Central memory CD8-positive, alpha-beta T cell (primary cell): ENCODE measurements around the gene MBD4.
"Not testable (repeated sequence)": the region's sequence is repeated elsewhere in the genome, so short reads cannot be mapped to it uniquely, and the experiment has no call there.

Source experiments
- ATAC-seq: fragments of 150-1000 bp; cut with Tn5 transposase; replicated peaks from 2 replicates; pipeline ENCODE4 v1.10.0; 2022; ENCODE audit warnings: mild to moderate bottlenecking, moderate FRiP score, moderate number of reproducible peaks; ENCODE audit not compliant: poor library complexity, severe bottlenecking; ENCODE audit errors: extremely low read depth
- DNase-seq, 2 donors: peaks; one replicate each; pipeline ENCODE4 v3.0.0; 2021; ENCODE audit warnings: low spot score in 2 of 2
- H3K27ac Mint-ChIP-seq: one replicate; pipeline ENCODE4 v1.8.0; 2022; ENCODE audit warnings: low read depth, mild to moderate bottlenecking, moderate library complexity, mixed read lengths
- H3K27me3 Mint-ChIP-seq: one replicate; pipeline ENCODE4 v1.8.0; 2022; ENCODE audit warnings: mixed read lengths
- H3K36me3 Mint-ChIP-seq: one replicate; pipeline ENCODE4 v1.8.0; 2022; ENCODE audit warnings: mild to moderate bottlenecking, moderate library complexity, mixed read lengths; ENCODE audit not compliant: insufficient read depth
- H3K4me1 Mint-ChIP-seq: one replicate; pipeline ENCODE4 v1.8.0; 2022; ENCODE audit warnings: mixed read lengths
- H3K4me3 Mint-ChIP-seq: one replicate; pipeline ENCODE4 v1.8.0; 2022; ENCODE audit warnings: mild to moderate bottlenecking, moderate library complexity, mixed read lengths
- H3K9me3 Mint-ChIP-seq: one replicate; pipeline ENCODE4 v1.8.0; 2022; ENCODE audit warnings: mixed read lengths

Gene MBD4

DNA sequence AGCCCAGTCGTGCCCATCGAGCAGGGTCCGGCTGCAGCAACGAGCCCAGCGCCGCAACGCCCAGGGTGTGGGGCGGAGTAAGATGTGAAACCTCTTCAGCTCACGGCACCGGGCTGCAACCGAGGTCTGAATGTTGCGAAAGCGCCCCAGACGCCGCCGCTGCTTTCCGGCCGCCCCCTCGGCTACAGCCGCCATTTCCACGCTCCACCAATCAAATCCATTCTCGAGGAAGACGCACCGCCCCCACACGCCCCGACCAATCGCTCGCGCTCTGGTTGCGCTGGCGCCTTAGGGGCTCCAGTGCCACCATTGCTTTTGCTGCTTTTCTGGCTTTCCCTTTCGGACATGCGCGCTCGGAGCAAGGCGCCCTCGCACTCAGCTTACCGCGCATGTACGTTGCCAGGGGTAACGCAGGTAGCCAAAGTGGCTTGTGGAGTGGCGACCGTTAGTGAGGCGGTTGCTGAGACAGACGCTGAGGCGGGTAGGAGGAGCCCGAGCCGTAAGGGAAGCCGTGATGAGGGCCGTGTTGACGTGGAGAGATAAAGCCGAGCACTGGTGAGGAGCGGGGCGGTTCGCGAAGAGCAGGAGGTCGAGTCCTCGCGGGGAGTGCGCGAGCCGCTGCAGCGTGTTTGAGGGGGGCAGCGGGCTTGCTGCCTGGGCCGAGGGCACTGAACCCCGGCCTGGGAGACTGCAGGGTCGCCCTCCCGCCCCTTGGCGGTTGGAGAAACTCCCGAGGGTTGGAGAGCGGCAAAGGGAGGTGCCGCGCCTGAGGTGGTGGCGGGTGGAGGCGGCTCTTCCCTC is at the start of gene MBD4, which contains the start of gene IFT122:
MBD4 (minus strand) TSS at position 132 of the 801 bp plus-strand sequence; CDS start at position 17, 115 bp downstream.
IFT122 (plus strand) TSS at position 408 of the 801 bp plus-strand sequence; CDS start at position 515, 107 bp downstream.
- Mint-ChIP-seq H3K36me3 (peaks cover 32% of the 10 kb centered on the region), H3K4me3 (peak within 1 kb of the TSS; percentile 83), H3K4me1 (peaks cover 62% of the 10 kb centered on the region)

DNA sequence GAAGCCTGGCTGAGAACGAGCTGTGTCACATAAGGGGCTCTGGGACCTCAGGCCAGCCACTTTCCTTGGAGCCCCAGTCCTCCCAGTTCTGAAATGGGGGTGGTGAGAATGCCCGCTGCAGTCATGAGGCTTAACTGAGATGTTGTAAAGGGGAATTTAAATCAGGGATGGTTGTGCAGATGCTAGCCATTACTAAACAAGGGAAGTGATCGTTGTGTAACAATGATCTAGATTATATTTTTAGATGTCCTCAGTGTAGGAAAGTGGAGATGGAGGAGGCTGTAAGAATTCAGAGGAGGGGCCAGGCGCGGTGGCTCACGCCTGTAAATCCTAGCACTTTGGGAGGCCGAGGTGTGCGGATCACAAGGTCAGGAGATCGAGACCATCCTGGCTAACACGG is 49.5 kb upstream of the MBD4 start:
- not testable (repeated sequence) for DNase-seq, H3K27ac Mint-ChIP-seq, H3K9me3 Mint-ChIP-seq, H3K27me3 Mint-ChIP-seq, ATAC-seq, H3K4me3 Mint-ChIP-seq, H3K4me1 Mint-ChIP-seq, H3K36me3 Mint-ChIP-seq

More for the DNA sequence above, at the start of gene MBD4, which contains the start of gene IFT122:
- DNase-seq (peak; percentile 97 to 99), ATAC-seq (peak; percentile 84)
- H3K27ac Mint-ChIP-seq: peak within 1 kb of the TSS; percentile 94
- H3K27me3 Mint-ChIP-seq: no peaks in the 10 kb centered on the region
- no peaks in the 10 kb centered on the region for H3K9me3 Mint-ChIP-seq

DNA sequence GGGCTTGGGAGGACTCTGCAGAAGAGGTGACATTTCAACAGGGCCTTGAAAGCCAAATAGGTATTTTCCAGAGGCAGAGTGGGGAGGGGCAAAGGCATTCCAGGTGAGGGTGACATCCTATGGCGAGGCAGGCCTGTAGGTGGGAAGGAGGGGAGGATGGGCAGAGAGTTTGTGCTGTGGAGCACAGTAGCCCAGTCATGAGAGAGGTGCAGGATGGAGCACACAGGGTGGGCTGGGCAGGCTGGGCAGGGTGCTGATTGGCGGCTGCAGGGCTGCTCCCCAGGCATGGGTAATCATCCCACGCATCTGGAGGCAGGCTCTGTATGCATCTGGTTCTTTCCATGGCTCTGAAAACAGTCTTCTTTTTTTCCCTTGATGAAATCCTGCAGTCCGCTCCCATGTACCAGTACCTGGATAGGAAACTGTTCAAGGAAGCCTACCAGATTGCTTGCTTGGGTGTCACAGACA is 48.2 kb upstream of the MBD4 start:
- not testable (repeated sequence) for H3K36me3 Mint-ChIP-seq, ATAC-seq, H3K9me3 Mint-ChIP-seq, H3K27me3 Mint-ChIP-seq, H3K27ac Mint-ChIP-seq, H3K4me1 Mint-ChIP-seq, H3K4me3 Mint-ChIP-seq, DNase-seq

DNA sequence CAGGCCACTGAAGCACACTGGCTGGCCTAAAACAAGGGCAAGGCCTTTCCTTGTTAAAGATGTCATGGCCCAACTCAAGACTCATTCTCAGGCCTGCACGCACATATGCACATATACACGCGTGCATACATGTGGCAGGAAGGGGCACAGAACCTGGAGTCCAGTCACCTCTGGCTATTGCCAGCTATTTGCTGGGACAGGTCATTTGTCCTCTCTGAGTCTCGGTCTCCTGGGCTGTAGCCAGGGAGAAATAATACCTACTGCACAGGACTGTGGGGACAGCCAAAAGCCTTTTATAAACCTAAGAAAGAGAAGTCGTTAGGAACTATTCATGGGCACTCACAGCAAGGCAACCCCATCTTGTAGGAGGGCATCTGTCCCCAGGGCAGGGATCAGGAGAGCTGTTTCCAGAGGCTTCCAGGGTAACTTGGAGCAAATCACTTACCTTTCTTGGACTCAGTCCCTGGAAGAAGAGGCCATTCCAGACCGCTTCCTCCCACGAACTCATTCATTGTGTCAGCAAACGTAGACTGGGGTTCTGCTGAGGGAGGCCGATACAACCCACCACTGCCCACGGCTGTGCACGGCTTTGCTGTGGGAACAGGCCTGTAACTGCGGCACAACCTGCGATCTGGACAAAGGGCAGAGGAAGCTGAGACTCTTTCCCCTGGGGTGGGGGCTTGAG is 47.6 kb upstream of the MBD4 start:
- DNase-seq (no peak), ATAC-seq (no peak)
- peaks cover 1% of the 10 kb centered on the region for H3K36me3 Mint-ChIP-seq
- no peaks in the 10 kb centered on the region for H3K27me3 Mint-ChIP-seq
- H3K4me3 Mint-ChIP-seq: no peak overlapping the region
- peaks cover 6% of the 10 kb centered on the region for H3K4me1 Mint-ChIP-seq
- no peak overlapping the region for H3K27ac Mint-ChIP-seq
- no peaks in the 10 kb centered on the region for H3K9me3 Mint-ChIP-seq

DNA sequence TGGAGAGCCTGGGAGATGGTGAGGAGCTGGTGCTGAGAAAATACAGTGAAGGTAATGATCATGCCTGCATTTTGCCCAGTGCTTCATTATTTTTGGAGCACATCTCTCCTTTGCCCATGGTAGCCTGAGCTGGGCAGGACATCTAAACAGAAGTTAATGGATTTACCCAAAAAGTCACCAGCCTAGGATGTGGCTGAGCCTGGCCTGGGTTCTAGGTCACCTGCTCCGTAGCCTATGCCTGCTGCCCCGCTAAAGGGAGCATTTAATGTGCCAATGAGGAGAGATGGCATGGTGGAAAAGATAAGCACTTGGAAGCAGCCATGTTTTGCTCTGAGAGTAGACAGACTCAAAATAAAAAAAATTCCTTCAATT is 46.9 kb upstream of the MBD4 start:
- no peak overlapping the region for H3K27ac Mint-ChIP-seq
- no peaks in the 10 kb centered on the region for H3K27me3 Mint-ChIP-seq
- H3K36me3 Mint-ChIP-seq: peaks cover 1% of the 10 kb centered on the region
- ATAC-seq: no peak
- no peak overlapping the region for H3K4me3 Mint-ChIP-seq
- H3K4me1 Mint-ChIP-seq: peaks cover 6% of the 10 kb centered on the region
- H3K9me3 Mint-ChIP-seq: no peaks in the 10 kb centered on the region
- no peak for DNase-seq

DNA sequence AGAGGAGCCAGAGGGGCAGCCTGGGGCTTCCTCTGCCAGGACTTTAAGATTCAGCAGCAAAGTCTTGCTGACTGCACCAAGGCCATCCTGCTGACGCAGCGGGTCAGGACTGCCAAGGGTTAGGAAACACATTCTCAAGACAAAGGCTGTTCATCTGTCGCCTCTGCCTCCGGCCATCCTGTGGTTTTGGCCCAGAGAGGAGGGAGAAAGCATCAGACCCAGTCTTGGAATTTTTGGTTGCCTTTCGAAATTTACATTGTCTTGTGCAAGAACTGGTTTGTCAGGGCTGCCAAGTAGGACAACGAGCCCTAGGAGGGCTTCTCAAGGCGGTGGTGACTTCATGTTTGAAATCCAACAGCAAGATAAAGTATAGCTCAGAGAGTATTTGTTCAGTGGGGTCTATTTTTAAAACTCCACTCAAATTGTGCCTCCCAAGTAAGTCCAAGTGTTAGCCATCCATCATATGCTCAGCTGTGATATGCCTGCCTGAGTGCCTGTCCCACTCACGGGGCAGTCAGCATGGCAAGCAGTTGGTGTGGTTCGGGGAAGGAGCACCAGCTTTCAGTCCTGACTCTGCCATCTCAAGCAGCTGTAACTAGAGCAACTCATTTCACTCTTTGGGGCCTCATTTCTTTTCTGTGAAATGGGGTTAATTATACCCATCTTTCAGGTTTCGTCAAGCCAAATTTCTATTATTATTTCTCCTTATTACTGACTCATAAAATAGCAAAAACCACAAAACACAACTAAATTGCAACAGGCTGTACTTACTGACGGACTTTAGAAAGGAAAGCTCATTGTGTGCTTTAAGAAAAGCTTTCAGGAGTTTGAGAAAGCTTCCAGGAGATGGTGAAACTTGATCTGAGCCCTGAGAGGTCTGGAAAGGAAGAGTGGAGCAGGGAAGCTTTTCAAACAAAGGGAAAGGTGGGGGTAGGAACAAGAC is 46.2 kb upstream of the MBD4 start:
- Mint-ChIP-seq H3K9me3 (no peaks in the 10 kb centered on the region), H3K4me1 (peaks cover 6% of the 10 kb centered on the region), H3K27ac (no peak overlapping the region), H3K27me3 (no peaks in the 10 kb centered on the region), H3K36me3 (peaks cover 1% of the 10 kb centered on the region), H3K4me3 (no peak overlapping the region)
- DNase-seq (no peak), ATAC-seq (no peak)

DNA sequence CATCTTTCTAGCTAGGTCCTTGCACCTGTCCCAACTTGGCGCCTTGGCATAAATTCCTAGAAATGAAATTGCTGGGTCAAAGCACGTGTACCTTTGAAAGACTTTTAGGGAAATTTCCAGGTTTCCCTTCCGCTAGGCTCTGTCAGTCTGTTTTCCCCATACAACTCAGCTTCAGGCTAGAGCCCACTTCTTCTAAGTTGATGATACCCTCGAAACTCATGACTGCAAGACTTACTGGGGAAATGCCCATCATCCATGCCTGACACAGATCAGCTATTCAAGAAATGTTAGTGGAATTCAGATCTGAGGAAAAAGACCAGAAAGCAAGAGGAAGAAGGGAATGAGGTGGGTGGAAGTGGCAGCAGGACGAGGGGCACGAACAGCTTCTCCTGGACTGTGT is 45.4 kb upstream of the MBD4 start:
- H3K36me3 Mint-ChIP-seq, H3K27me3 Mint-ChIP-seq, H3K9me3 Mint-ChIP-seq, DNase-seq, H3K27ac Mint-ChIP-seq, H3K4me3 Mint-ChIP-seq, ATAC-seq, H3K4me1 Mint-ChIP-seq: not testable (repeated sequence)

DNA sequence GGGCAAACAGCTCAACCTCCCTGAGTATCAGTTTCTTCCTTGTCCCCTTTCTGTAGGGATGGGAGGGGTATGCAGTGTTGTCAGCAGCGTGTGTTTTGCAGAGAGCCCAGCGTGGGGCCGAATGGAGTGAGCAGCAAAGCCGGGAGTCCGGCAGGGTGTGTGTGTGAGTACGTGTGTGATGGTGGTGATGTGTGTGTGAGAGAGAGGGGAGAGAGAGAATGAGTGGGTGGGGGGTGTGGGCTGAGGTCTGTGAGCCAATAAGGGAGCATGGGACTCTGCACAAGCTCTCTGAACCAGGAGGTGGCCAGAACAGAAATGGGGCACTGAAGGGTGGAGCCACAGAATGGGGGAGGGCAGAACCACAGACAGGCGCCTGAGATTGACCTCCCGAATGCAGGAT is 44.1 kb upstream of the MBD4 start:
- H3K4me1 Mint-ChIP-seq: no peaks in the 10 kb centered on the region
- no peaks in the 10 kb centered on the region for H3K9me3 Mint-ChIP-seq
- no peak overlapping the region for H3K4me3 Mint-ChIP-seq
- no peak overlapping the region for H3K27ac Mint-ChIP-seq
- no peak for ATAC-seq
- DNase-seq: no peak
- peaks cover 3% of the 10 kb centered on the region for H3K36me3 Mint-ChIP-seq
- H3K27me3 Mint-ChIP-seq: no peaks in the 10 kb centered on the region

DNA sequence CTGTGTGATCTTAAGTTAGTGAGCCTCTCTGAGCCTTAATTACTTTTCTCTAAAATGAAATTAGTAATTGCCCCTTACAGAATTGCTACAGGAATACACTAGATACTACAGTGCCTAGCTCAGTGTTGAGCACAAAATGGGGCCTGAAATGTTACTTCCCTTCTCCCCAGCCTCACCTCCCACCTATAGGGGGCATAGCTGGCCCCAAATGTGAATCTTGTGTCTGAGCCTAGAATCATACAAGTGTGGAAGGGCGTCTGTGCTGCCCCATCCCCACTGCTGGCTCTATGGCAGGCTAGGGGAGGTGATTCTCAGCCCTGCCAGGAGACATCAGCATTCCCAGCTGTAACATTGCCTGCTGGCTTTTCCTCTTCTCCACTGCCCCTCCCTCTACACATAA is 43.0 kb upstream of the MBD4 start:
- Mint-ChIP-seq H3K36me3 (peaks cover 3% of the 10 kb centered on the region), H3K27ac (no peak overlapping the region), H3K4me3 (no peak overlapping the region), H3K4me1 (no peaks in the 10 kb centered on the region), H3K9me3 (no peaks in the 10 kb centered on the region), H3K27me3 (no peaks in the 10 kb centered on the region)
- no peak for ATAC-seq
- no peak for DNase-seq

DNA sequence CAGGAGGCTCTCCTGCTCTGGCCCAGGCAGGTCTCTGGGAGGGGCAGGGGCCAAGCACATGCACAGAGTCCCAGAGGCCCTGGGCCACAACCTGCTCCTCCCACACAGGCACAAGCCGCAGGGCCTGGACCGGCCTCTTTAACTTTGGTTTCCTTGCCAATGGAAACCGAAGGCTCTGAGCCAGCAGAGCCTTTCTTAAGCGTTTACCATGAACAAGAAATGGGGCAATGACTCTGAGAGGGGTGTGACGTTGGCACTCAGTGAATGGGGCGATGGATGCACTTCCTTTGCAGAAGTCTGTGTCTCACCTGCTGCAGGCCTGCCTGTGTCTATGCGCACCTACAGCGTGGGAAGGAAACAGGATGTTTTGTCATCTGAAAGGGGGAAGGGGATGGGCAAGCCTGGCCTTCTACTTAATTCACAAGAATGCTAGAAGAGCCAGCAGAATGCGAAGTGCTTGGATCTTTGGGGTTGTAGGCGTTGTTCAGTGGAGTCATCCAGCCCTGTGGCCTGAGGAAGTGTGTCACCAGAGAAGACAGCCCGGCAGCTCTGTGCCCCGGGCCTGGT is 42.1 kb upstream of the MBD4 start:
- H3K4me3 Mint-ChIP-seq: no peak overlapping the region
- H3K9me3 Mint-ChIP-seq: no peaks in the 10 kb centered on the region
- DNase-seq (no peak), ATAC-seq (peak; percentile 72)
- H3K4me1 Mint-ChIP-seq: no peaks in the 10 kb centered on the region
- H3K27me3 Mint-ChIP-seq: no peaks in the 10 kb centered on the region
- H3K36me3 Mint-ChIP-seq: peaks cover 3% of the 10 kb centered on the region
- H3K27ac Mint-ChIP-seq: no peak overlapping the region

DNA sequence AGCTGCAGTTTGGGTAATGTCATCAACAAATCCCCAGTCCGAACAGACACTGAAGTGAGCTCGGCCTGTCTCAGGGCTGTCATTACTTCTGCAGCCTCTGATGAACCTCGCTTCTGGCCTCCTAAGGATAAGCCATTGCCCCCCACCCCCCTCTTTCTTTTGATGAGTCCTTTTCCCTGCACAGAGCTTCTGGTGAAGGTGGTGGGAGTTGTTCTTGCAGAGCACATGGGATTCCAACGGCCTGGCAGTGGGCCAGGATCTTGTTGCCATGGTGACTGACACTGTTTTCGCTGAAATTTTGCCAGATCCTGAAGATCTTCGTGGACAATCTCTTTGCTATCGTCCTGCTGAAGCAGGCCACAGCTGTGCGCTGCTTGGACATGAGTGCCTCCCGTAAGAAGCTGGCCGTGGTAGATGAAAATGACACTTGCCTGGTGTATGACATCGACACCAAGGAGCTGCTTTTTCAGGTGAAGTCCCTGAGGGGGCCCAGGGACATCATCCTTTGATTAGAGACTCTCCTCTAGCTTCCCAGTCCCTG is 41.5 kb upstream of the MBD4 start:
- H3K9me3 Mint-ChIP-seq, H3K4me1 Mint-ChIP-seq, ATAC-seq, H3K36me3 Mint-ChIP-seq, H3K27ac Mint-ChIP-seq, H3K27me3 Mint-ChIP-seq, DNase-seq, H3K4me3 Mint-ChIP-seq: not testable (repeated sequence)

DNA sequence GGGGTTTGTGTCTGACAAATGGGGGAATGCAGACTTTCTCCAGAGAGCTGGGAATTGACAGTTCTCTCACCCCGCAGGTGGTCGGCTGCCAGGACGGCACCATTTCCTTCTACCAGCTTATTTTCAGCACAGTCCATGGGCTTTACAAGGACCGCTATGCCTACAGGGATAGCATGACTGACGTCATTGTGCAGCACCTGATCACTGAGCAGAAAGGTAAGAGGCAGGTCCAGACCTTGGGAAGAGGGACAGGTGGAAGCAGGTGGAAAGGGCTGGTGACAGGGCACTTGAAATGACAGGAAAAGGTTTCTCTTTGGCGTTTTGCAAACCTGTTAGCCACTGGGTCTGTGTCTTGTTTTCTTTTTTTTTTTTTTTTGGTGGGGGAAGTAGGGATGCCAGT is 36.8 kb upstream of the MBD4 start:
- peaks cover 12% of the 10 kb centered on the region for H3K36me3 Mint-ChIP-seq
- H3K4me1 Mint-ChIP-seq: no peaks in the 10 kb centered on the region
- H3K27ac Mint-ChIP-seq: no peak overlapping the region
- ATAC-seq (no peak), DNase-seq (no peak)
- no peaks in the 10 kb centered on the region for H3K9me3 Mint-ChIP-seq
- H3K4me3 Mint-ChIP-seq: no peak overlapping the region
- no peaks in the 10 kb centered on the region for H3K27me3 Mint-ChIP-seq
